SK-N-MC (cell line): ENCODE measurements around the gene NRARP.

Source experiments
- EZH2 ChIP-seq: fragments of 200-600 bp; sonication (generic); IDR thresholded peaks from one replicate; pipeline ENCODE4 v1.6.1; 2017; ENCODE audit warnings: antibody characterized with exemption
- FOXP2 ChIP-seq: optimal IDR thresholded peaks from 2 replicates; pipeline ENCODE3; 2011; ENCODE audit warnings: mild to moderate bottlenecking, moderate library complexity; ENCODE audit not compliant: insufficient read depth; ENCODE audit errors: extremely low read length, control extremely low read depth
- POLR2AphosphoS5 ChIP-seq: IDR thresholded peaks from 2 replicates; pipeline ENCODE4 v1.6.1; 2012; ENCODE audit warnings: mild to moderate bottlenecking, low read depth, low read length, borderline replicate concordance

DNA sequence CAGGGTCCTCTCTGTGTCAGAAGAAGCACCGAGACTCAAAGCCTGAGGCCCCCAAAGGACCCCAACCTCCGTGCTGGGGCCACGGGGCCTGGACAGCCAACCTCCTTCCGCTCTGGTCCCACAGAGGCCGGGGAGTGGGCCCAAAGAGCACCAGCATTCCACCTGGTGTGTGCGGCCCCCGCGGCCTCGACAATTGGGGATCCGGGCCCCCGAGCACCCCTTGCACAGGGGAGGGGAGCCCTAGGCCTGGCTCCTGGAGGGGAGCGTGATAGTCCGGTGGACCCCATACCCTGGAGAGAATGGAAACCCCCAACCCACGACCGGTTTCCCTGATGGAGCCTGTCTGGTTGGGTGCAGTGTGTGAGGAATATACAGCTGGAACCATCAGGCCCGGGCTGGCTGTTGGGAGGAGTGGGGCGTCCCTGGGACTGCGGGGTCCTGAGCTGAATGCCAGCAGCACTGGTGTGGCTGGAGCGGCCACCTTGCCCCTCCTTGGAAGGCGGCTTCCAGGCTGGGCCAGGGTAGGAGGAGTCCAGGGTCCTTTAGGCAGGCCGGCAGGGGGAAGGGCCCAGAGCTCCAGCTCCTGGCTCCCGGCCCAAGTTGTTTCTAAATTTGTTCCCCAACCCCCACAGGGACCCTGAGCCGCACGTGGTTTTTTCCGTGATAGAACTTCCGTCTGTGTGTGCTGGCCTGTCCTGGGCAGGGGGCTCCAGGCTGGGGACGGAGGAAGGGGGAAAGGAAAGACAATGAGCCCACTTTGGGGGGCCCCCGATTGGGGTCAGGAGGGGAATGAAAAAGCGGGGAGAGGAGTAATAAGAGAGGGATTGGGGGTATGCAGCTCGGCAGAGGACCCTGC is 25.4 kb downstream of the NRARP start:
- TF ChIP-seq EZH2 (no peak), FOXP2 (no peak), POLR2AphosphoS5 (no peak; the same call in 1 of the 2 replicates)
